Gastrocnemius medialis (tissue), 4 donors: ENCODE measurements around the gene GRID1.

ENCODE experiments used
- CTCF ChIP-seq, 5 experiments: fragments of 450-650 bp in 3 of 5; fragments of 200-600 bp in 2 of 5; sonication (generic) in 2 of 5; IDR thresholded peaks in 4 of 5; conservative IDR thresholded peaks in 1 of 5; 1 replicate in 4 of 5; 2 replicates in 1 of 5; pipeline ENCODE4 v1.5.1; 2016 to 2019; ENCODE audit warnings: antibody characterized with exemption in 5 of 5, mild to moderate bottlenecking in 3 of 5, moderate library complexity in 3 of 5
- POLR2A ChIP-seq, 2 donors: fragments of 450-650 bp; IDR thresholded peaks; one replicate each; pipeline ENCODE4 v1.6.1; 2017; ENCODE audit warnings: antibody characterized with exemption in 2 of 2, mild to moderate bottlenecking in 2 of 2, moderate library complexity in 2 of 2

GRCh38 chr10:86402283-86402941 is 35.8 kb upstream of the GRID1 start:
- TF ChIP-seq CTCF (IDR thresholded peaks at IDR 0.05 in 4 of 5, conservative IDR thresholded peaks at IDR 0.05 in 1 of 5) (no peak), POLR2A (IDR thresholded peaks at IDR 0.05) (no peak)
